BJ (cell line): ENCODE results near the gene CD101. TPM values are rescaled to one million over a fixed set of nuclear protein-coding genes. Genes with fewer than 3 reads are reported as not detected.

Experiments
- CTCF ChIA-PET: fragments of 350-600 bp; formaldehyde crosslinking; extraction: SDS; loops from one replicate; lab custom pipeline; 2021; ENCODE audit warnings: antibody characterized with exemption, inconsistent platforms; lab: Yijun Ruan, JAX
- POLR2A ChIA-PET: fragments of 300-600 bp; sonication (Branson Sonifier 250); formaldehyde crosslinking; extraction: SDS; loops from one replicate; lab custom pipeline; 2021; ENCODE audit warnings: antibody characterized with exemption; lab: Charles Lee
- DNase-seq: peaks from one replicate; pipeline ENCODE4 v3.0.0-alpha.2; 2011; ENCODE audit warnings: low read depth
- H3K27me3 ChIP-seq: 2 replicates; pipeline ENCODE4 v1.6.0; 2011; ENCODE audit warnings: low read length; ENCODE audit not compliant: control insufficient read depth, insufficient read depth
- H3K36me3 ChIP-seq: 2 replicates; pipeline ENCODE4 v1.5.1; 2011; ENCODE audit warnings: low read length; ENCODE audit not compliant: control insufficient read depth, insufficient read depth
- H3K4me3 ChIP-seq: 2 replicates; pipeline ENCODE4 v1.5.1; 2011; ENCODE audit warnings: low read depth, mild to moderate bottlenecking, control low read depth, low read length
- polyA plus RNA-seq: library from polyadenylated mRNA; depleted of rRNA; stranded (reverse); fragments of >200 nt; gene quantifications from 2 replicates; pipeline ENCODE4 v1.2.3, GENCODE V29; 2011
- TF ChIP-seq, protein P1 (sequence below): IDR thresholded peaks from 2 replicates; pipeline ENCODE4 v1.5.1; 2011; ENCODE audit warnings: low read depth, mild to moderate bottlenecking, control low read depth, inconsistent platforms, low read length, moderate library complexity; ENCODE audit not compliant: insufficient read depth

Gene CD101
- polyA plus RNA-seq, 1 experiment: 0.12 TPM

DNA sequence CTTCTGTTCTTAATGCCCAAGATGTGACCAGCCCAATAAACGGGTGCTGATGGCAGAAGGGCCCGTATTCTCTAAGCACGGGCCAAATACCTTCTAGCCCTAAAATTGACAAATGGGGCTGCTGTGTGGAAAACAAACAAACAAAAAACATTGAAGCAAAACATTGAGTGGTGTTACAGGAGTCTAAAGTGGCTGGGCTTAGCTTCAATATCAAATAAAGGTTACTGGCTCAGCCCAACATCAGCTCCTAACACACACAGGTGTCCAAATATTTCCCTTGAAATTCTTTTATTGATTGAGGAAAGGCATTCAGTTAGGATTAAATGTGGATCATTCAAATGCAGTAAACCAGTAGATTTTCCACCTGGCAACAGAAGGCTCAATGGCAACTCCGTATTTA lies 45.2 kb downstream of the CD101 start:
- Histone ChIP-seq H3K27me3 (peaks cover 2% of the 10 kb centered on the region; the same call in 1 of the 2 replicates), H3K36me3 (no peaks in the 10 kb centered on the region), H3K4me3 (no peak overlapping the region)
- DNase-seq: no peak
- TF ChIP-seq, protein P1, sequence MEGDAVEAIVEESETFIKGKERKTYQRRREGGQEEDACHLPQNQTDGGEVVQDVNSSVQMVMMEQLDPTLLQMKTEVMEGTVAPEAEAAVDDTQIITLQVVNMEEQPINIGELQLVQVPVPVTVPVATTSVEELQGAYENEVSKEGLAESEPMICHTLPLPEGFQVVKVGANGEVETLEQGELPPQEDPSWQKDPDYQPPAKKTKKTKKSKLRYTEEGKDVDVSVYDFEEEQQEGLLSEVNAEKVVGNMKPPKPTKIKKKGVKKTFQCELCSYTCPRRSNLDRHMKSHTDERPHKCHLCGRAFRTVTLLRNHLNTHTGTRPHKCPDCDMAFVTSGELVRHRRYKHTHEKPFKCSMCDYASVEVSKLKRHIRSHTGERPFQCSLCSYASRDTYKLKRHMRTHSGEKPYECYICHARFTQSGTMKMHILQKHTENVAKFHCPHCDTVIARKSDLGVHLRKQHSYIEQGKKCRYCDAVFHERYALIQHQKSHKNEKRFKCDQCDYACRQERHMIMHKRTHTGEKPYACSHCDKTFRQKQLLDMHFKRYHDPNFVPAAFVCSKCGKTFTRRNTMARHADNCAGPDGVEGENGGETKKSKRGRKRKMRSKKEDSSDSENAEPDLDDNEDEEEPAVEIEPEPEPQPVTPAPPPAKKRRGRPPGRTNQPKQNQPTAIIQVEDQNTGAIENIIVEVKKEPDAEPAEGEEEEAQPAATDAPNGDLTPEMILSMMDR: no peak
- CTCF ChIA-PET: interaction anchor here (1.2 to 1.6 kb wide), 5 partner anchors 9 to 321 kb away, joined by 3 to 4 read pairs (median 3); no protein-coding TSS in a partner anchor
- POLR2A ChIA-PET: no interaction called here

DNA sequence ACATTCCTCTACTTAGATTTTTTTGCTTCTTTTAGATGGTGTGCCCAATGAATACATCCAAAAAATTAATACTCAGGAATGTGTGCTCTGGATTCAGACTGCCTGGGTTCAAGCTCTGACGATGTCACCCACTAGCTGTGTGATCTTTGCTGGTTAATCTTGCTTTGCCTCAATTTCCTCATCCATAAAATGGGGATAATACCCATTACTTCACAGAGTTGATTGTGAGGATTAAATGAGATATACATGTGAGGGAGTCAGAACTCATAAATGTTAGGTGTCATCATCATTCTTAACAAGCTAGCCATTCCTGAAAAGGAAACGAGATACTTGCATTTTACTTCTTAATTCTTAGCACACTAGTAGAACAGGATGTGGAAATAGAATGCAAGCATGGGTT lies 45.7 kb downstream of the CD101 start:
- Histone ChIP-seq H3K27me3 (peaks cover 2% of the 10 kb centered on the region; the same call in 1 of the 2 replicates), H3K4me3 (no peak overlapping the region), H3K36me3 (no peaks in the 10 kb centered on the region)
- TF ChIP-seq, protein P1: no peak
- CTCF ChIA-PET: interaction anchor here (0.7 to 1.5 kb wide), 6 partner anchors 9 to 321 kb away, joined by 3 to 4 read pairs (median 3); partner anchors contain the start of gene TTF2
- DNase-seq: no peak
- POLR2A ChIA-PET: no interaction called here

DNA sequence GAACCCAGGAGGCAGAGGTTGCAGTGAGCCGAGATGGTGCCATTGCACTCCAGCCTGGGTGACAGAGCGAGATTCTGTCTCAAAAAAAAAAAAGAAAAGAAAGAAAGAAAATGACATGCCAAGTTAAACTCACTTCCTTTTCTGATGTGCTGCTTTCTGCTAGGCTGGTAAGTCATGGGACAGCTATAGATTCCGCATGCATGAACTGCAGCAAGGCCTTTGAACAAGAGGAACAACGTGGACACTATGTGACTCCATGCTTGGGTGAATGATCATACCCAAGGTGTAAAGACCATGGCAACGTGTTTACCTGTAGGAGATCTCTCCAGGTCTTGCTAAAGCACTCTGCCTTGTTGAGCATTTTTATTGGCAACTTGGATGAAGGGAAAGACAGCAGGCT lies 48.3 kb downstream of the CD101 start:
- ChIA-PET CTCF (interaction anchor here (1.1 kb wide), 1 partner anchor 207 kb away, joined by 3 read pairs; no protein-coding TSS in a partner anchor), POLR2A (no interaction called here)
- peaks cover 2% of the 10 kb centered on the region; the same call in 1 of the 2 replicates for H3K27me3 ChIP-seq
- H3K4me3 ChIP-seq: no peak overlapping the region
- DNase-seq: no peak
- H3K36me3 ChIP-seq: no peaks in the 10 kb centered on the region
- TF ChIP-seq, protein P1: no peak

DNA sequence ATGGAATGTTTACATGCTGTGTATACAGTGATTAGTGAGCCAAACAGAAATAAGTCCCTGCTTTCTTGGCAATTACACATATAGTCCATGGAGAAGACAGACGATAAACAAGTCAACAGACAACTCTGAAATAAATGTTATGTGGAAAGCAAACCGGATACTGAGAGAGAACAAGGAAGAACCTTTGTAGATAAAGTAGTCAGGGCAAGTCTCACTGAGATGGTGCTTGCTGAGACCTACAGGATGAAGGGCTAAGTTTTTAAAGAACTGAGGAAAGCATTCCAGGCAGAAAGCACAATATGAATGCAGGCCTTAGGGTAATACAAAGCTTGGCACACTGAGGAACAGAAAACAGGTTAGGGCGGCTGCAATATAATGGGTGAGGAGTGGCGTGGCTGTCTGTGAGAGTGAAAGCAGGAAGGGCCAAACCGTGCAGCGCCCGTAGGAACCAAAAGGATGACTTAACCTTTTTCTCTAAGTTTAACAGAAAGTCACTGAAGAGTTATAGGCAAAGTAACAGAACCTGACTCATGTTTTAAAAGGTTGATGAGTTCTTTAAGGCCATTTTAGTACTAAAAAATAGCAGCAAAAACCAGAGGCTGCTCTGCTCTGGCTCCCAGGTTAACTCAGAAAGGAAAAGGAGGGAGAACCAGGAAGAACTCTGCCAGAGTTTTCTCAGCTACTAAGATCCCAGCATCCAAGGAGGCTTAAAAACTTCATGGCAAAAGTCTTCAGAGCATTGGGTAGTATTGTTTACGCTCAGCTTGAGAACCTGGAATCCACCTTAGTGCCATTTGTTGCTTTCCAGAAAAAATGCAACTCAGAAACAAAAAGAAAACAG lies 49.9 kb downstream of the CD101 start:
- H3K4me3 ChIP-seq: no peak overlapping the region
- CTCF ChIA-PET: interaction anchor here (4.1 kb wide), 1 partner anchor 314 kb away, joined by 18 read pairs; no protein-coding TSS in a partner anchor
- TF ChIP-seq, protein P1: no peak
- H3K27me3 ChIP-seq: peaks cover 2% of the 10 kb centered on the region; the same call in 1 of the 2 replicates
- no peaks in the 10 kb centered on the region for H3K36me3 ChIP-seq
- DNase-seq: no peak
- POLR2A ChIA-PET: no interaction called here

DNA sequence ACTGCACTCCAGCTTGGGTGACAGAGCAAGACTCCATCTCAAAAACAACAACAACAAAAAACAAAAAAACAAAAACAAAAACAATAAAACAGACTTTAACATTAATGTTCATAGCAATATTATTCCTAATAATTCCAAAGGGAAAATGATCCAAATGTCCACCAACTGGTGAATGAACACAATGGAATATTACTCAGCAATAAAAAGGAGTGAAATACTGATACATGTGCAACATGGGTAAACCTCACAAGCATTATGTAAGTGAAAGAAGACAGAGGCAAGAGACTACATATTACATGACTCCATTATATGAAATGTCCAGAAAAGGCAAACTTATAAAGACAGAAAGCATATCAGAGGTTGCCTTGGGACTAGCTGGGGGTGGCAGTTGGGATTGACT lies 52.5 kb downstream of the CD101 start:
- TF ChIP-seq, protein P1: no peak
- Histone ChIP-seq H3K27me3 (no peaks in the 10 kb centered on the region), H3K36me3 (no peaks in the 10 kb centered on the region), H3K4me3 (no peak overlapping the region)
- ChIA-PET CTCF (interaction anchor here (0.9 to 4.1 kb wide), 6 partner anchors 8 to 329 kb away, joined by 3 to 18 read pairs (median 4); no protein-coding TSS in a partner anchor), POLR2A (no interaction called here)
- DNase-seq: no peak
